Jurkat, Clone E6-1 (cell line): ENCODE data around the gene LPIN2.
"Not testable (repeated sequence)": the region's sequence is repeated elsewhere in the genome, so short reads cannot be mapped to it uniquely, and the experiment has no call there.

Experiments used
- DNase-seq: peaks from one replicate; pipeline ENCODE4 v3.0.0-alpha.2; 2011; ENCODE audit warnings: low read depth, low spot score
- H3K4me3 ChIP-seq: 2 replicates; pipeline ENCODE4 v1.5.1; 2011; ENCODE audit warnings: mild to moderate bottlenecking, low read length, control low read depth, moderate library complexity

Gene LPIN2

DNA sequence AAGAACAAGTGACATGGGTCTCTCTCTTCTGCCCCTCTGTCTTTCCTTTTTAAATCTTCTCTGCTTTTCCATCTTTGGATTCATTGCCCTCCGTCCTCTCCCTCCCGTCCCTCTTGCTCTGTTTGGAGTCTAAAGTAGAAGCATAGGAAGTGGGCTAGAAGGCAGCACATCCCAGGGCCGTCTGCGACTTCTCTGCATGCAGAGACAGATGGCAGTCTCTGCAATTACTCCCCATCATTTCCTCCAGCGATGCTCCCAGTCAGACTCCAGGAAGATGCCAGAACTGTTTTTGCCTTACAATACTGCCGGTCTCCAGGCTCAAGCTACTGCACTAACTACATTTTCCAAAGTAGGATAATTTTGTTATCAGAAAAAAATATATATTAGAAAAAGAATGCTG, 35.2 kb upstream of the LPIN2 start:
- H3K4me3 ChIP-seq, result no peak overlapping the region
- no peak for DNase-seq

DNA sequence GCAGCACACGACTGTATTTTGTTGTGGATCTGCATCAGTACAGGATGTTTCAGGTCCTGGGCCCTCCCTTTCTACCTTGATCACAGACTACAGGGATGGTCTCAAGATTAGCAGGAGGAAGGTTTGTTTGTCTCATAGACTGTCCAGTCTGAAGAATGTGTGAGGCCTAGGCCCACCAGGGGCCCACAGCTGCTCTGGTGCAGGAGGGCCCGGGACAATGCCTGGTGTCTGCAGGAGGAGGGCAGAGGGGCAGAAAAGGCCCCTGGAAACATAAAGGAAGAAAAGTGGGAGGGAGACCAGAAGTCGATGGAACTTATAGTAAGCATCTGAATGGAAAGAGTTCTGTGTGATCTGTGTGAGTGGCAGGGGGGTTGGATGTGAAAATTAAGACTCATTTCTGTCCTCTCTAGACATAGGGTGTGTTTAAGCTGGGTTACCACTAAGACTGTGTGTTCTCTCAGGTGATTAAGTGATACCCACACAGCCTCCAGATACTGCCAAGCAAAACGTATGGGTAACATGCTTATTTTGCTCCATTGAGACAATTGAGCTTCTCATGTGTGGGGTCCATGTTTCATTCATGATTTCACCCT, 33.4 kb upstream of the LPIN2 start:
- DNase-seq, result no peak
- H3K4me3 ChIP-seq, result no peak overlapping the region

DNA sequence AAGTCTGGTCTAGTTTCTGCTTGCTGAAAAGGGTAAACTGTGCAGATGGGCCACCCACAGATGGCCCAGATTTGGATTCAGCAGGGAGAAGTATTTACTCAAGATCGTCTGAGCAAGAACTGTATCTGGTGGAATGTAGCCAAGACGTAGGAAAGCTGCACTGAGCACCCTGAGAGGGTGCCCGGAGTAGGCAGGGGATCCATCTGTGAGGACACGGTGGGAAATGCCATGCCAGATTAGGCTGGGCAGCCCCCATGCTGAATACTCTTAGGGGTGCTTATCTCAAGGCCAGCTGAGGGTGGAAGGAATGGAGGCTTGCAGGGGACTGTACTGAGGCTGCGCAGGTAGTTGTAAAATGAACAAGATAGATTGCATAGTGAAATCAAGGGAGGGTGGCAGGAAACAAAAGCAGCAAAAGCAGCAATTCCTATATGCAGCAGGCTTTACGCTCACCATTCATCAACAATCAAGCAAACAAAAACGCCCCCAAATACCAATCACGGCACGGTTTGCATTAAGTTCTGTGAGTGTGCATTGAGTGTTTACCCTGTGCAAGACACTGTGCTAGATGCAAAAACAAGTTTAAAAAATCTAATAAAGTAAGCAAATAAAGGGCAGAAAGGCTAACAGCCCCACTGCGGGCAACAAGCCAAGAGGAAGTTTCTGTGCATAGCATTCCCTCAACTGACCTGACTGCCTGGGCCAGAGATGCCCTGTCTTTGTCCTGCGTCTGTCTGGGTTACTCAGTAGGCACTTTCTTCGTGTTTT, 32.2 kb upstream of the LPIN2 start:
- no peak overlapping the region for H3K4me3 ChIP-seq
- no peak for DNase-seq

DNA sequence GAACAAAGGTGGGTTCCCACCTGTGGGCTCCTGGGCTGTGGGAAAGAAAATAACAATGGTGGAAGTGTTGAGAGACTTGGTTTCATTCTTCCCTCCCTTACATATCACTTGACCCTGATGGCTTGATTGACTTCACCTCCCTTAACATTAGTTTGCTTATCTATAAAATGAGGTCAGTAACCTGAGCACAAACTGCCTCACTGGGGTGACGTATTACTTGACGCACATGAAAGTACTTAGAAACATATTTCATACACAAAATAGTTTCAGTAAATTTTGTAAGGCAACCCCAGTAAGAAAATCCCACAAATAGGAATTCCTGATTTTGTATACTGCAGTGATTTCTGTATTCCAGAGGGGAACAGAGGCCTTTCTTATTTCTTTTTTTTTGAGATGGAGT, 29.4 kb upstream of the LPIN2 start:
- no peak overlapping the region for H3K4me3 ChIP-seq
- DNase-seq, result no peak

DNA sequence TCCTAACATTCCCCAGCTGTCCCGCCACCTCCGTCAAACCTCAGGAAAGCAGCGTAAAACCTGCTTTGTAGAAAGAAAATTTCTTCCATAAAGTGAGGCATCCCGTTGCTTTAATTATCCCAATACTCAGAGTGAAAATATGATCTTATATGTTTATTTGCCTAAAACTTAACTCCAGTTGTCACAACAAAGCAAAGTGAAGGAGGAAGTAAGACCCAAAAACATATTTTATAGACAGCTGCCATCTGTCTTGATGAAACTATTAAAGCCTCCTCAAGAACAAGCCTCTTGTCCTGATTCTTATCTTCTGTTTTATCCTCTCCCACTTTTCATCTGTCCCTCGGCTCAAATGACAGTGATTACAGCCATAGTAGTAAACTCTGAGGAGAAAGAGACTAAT, 28.9 kb upstream of the LPIN2 start:
- H3K4me3 ChIP-seq, result no peak overlapping the region
- DNase-seq, result no peak

DNA sequence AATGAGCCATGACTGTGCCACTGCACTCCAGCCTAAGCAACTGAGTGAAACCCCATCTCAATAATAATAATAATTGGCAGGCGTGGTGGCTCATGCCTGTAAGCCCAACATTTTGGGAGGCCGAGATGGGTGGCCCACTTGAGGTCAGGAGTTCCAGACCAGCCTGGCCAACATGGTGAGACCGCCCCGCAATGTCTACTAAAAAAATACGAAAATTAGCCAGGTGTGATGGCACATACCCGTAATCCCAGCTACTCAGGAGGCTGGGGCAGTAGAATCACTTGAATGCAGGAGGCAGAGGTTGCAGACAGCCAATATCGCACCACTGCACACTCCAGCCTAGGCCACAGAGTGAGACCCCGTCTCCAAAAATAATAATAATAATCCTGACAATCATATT, 27.9 kb upstream of the LPIN2 start:
- no peak overlapping the region for H3K4me3 ChIP-seq
- no peak for DNase-seq

DNA sequence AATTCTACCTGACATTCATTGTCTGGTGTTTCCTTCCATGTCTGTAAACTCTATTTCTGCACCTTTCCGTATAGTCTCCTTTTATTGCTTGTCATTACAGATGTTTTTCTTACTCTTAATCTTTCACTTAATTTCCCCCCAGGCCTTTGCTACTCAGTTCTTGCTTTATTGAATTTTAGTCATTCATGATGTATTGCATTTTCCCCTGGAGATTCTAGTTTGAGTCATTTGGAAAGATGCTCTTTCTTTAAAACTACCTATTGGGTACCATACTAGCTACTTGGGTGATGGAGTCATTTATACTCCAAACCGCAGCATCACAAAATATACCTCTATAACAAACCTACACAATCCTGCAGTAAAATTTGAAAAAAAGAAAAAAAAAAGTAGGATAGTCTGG, 27.2 kb upstream of the LPIN2 start:
- H3K4me3 ChIP-seq, result no peak overlapping the region
- no peak for DNase-seq

DNA sequence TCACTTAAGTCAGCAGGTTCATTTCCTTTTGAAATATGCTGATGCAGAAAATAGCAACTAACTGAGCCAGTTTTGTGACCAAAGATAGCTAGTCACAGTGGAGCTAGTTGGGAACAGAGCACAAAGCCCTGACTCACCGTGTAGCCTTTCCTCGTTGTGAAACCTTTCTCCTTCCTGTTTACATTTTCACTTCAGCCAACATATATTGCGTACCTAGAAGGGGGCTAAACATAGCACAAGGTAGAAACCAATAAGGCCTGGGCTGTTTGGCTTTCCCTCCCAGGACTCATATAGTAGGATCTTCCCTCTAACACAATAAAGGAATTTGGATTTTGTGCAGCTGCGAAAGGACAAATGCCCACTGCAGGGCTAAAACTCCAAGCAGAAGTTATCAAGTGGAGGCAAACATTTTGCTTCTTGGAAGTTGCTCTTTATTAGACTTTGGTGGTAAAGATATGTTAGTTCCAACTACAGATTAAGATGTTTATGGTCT, 24.5 kb upstream of the LPIN2 start:
- DNase-seq, result no peak
- no peak overlapping the region for H3K4me3 ChIP-seq

DNA sequence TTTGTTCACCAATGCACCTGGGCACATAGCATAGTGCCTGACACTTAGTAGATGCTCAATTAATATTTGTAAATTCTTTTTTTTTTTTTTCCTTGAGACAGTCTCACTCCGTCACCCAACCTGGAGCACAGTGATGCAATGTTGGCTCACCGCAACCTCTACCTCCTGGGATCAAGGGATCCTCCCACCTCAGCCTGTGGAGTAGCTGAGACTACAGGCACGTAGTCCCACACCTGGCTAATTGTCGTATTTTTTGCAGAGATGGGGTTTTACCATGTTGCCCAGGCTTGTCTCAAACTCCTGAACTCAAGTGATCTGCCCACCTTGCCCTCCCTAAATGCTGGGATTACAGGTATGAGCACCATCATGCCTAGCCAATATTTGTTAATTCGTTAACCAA, 23.2 kb upstream of the LPIN2 start:
- DNase-seq, result no peak
- H3K4me3 ChIP-seq, result no peak overlapping the region

DNA sequence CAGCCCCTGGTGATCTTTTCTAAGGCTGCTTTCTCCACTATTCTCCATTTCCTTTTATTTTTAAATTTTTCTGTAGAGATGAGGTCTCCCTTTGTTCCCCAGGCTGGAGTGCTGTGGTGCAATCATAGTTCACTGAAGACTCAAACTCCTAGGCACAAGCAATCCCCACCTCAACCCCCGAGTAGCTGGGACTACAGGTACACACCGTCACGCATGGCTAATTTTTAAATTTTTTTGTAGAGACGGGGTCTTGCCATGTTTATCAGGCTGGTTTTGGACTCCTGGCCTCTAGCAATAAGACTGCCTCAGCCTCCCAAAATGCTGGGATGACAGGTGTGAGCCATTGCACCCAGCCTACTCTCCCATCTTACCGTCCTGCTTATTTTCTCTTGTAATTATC, 22.7 kb upstream of the LPIN2 start:
- H3K4me3 ChIP-seq, result no peak overlapping the region
- no peak for DNase-seq

DNA sequence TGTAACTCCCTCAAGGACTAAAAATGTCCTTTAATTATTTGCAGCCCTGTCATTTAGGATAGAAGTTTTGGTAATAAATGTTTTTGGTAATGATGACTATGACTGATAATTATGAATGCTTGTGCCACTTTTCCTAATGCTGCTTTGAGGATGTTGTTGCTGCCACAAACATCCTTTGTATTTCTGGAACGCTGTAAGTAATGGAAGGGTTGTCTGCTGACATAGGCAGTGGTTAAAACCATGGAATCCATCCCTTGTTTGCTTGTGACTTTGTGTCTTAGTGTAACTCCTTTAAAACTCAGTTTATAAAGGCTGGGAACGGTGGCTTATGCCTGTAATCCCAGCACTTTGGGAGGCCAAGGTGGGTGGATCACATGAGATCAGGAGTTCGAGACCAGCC, 19.8 kb upstream of the LPIN2 start:
- no peak for DNase-seq
- H3K4me3 ChIP-seq, result no peak overlapping the region

DNA sequence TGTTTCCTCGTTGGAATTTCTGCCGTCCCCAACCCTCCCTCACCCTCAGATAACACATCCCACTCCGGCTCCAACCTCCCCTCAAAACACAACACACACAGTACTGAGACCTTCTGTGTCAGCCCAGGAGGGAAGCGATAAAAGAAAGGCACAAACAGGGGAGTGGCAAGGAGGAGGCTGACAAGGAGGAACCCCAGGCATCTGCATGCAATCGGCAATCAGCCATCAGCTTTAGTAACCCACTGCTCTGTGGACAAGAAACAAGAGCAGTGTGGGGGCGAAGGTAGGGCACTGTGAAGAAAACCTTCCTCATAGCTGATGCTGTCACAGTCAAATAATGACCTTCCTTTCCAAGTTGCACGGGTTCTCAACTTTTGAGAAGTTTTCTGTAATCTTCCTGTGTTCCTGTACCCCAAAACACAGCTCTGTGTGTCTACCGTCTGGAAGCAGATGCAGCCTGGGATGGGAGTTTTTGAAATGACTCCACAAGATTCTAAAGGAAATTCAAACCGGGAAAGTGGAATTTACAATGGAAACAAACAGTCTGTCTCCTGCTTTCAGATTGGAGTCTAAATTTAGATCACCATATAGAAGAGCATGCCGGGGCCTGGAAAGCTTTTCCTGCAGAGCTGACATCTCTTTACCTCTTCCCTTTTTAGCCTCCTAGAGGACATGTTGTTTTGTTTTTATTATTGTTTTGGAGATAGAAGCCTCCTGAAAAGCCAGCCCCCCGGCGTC, 16.4 kb upstream of the LPIN2 start:
- no peak for DNase-seq
- no peak overlapping the region for H3K4me3 ChIP-seq

DNA sequence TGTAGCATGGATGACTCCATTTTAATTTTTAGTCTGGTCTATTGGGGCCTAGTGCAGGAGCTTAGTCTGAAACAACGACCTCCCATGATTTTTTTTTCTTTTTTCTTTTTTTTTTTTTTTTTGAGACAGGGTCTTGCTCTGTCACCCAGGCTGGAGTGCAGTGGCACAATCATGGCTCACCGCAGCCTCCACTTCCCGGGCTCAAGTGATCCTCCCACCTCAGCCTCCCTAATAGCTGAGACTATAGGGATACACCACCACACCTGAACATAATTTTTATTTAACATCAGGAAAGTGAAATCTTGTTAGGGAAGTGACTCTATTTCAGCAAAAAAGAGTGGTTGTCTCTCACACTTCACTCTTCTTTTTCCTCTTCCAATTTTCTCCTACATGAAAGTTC, 15.2 kb upstream of the LPIN2 start:
- not testable (repeated sequence) for DNase-seq, H3K4me3 ChIP-seq

DNA sequence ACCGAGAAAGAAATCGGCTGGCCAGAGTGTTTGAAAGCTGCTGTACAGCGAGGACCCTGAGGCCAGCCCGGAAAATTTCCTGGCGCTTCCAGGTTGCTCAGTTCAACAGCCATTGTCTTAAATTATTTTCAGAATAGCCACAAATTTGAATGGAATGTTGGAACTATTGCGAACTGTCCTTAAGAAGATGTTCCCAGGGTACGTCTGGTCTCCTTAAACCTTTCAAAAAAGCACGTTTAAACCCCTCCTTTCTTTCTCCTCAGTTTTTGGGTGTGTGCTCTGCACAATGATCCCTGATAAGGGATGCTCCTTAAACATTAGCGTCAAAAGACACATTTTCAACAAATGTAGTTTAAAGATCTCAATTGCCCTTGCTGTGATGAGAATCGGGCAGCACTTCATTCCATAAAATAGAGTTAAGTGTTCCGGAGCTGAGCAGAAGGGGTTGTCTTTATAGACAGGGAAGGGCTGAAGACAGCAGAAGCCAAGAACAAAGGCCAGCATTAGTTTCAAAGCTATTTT, 14.5 kb upstream of the LPIN2 start:
- DNase-seq, result no peak
- no peak overlapping the region for H3K4me3 ChIP-seq

DNA sequence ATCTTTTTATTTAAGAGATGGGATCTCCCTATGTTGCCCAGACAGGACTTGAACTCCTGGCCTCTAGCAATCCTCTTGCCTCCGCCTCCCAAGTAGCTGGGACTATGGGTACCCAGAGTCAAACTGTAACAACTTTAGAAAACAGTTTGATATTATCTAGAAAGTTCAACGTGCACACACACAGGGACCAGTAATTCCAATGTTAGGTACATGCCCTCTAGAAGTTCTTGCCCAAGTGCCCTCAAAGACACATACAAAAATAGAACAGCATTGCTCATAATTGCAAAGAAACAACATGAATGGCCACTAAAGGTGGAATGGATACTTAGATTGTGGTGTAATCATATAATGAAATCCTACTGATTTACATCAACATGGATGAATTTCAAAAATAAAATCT, 12.6 kb upstream of the LPIN2 start:
- H3K4me3 ChIP-seq, result no peak overlapping the region
- no peak for DNase-seq

DNA sequence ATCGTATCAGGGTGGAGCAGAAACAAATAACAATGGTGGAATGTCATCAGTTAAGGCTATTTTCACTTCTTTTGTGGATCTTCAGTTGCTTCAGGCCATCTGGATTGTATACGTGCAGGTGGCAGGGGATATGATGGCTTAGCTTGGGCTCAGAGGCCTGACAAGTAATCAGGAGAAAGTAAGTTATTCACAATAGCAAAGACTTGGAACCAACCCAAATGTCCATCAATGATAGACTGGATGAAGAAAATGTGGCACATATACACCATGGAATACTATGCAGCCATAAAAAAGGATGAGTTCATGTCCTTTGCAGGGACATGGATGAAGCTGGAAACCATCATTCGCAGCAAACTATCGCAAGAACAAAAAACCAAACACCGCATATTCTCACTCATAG, 10.7 kb upstream of the LPIN2 start:
- DNase-seq, H3K4me3 ChIP-seq: not testable (repeated sequence)

DNA sequence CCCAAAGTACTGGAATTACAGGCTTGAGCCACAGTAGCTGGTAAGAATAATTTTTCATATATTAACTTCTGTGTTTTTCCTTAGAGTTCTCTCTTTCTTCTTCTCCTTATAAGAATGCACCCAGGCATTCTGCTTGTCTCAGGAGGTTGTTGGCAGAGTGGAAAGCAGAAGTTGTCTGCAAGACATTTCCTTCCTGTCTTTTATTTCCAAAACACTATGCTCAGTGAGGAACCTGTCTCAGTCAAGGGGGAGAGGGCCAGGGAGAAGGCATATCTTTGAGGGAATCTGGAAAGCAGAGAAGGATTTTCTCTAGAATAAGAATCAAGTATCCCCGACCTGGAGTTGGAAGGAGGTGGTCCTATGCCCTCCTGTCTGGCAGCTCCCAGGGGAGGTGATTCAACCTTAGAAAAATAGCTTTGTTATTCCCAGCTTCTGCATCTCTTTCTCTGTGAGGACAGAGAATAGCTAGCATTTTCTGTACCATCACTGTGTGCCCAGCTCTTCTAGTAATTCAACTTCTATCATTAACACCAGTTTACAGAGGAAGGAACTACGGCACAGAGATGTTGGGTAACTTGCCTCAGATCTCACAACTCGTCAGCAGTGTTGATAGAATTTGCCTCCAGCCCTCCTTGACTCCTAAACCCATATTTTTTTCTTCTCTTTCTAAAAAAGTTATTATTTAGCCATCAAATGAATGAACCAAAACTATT, 3.8 kb upstream of the LPIN2 start:
- no peak for DNase-seq
- no peak overlapping the region for H3K4me3 ChIP-seq

DNA sequence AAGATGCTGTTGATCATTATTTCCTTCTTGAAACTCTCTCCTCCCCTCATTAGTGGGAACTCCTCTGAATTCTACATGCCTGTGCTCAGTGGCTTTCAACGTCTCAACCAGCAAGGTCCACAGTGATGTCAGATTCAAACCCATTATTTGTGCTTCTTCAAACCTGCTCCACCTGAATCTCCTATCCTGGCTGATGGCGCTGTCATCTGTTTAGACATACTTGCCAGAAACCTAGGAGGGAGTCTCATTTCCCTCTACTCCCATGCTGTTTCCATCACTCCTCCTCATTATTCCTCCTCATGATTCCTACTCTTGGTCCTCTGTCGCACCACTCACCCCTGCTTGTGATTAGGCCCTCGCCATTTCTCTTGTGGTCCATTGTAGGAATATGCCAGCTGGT, 2.9 kb upstream of the LPIN2 start:
- no peak overlapping the region for H3K4me3 ChIP-seq
- DNase-seq, result no peak

DNA sequence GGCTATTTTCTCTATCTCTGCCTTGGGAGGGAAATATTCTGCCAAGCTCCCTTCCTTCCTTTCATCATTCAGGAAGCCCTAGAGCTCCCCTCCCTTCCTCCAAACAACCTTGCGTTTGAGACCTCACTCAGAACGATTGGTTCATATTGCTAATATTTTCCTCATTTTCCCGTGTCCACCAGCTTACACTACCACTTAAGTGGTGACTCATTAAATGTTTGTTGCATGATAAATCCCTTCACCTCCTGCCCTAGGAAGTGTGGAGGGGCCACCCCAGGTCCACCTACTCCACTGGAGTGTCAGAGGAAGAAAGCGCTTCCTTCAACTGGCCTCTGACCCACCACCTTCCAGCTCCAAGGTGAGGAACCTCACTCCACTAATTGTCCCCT, 2.3 kb upstream of the LPIN2 start:
- H3K4me3 ChIP-seq, result no peak overlapping the region
- no peak for DNase-seq
